T-helper 17 cell (primary cell): ENCODE results near the gene PNMA6F. TPM values are rescaled to one million over a fixed set of nuclear protein-coding genes. Genes with fewer than 3 reads are reported as not detected.

Source experiments
- ATAC-seq: fragments of 150-1000 bp; cut with Tn5 transposase; 2 replicates; pipeline ENCODE4 v1.10.0; 2021; ENCODE audit warnings: mild to moderate bottlenecking, moderate library complexity
- DNase-seq, 3 donors: peaks; one replicate each; pipeline versions ENCODE4 v3.0.0 to v3.0.0-alpha.2; 2020 to 2021
- H3K9me3 ChIP-seq: one replicate; pipeline ENCODE4 v1.7.0; 2013; ENCODE audit warnings: low read length, mild to moderate bottlenecking; ENCODE audit not compliant: control insufficient read depth, poor library complexity, severe bottlenecking
- H3K27ac Mint-ChIP-seq: one replicate; pipeline ENCODE4 v1.8.0; 2022; ENCODE audit warnings: mild to moderate bottlenecking, moderate library complexity, mixed read lengths
- H3K27me3 Mint-ChIP-seq: one replicate; pipeline ENCODE4 v1.8.0; 2022; ENCODE audit warnings: mixed read lengths
- H3K36me3 Mint-ChIP-seq: one replicate; pipeline ENCODE4 v1.8.0; 2022; ENCODE audit warnings: low read depth, mixed read lengths
- H3K4me1 Mint-ChIP-seq: one replicate; pipeline ENCODE4 v1.8.0; 2022; ENCODE audit warnings: mild to moderate bottlenecking, mixed read lengths
- H3K4me3 Mint-ChIP-seq: one replicate; pipeline ENCODE4 v1.8.0; 2022; ENCODE audit warnings: mild to moderate bottlenecking, moderate library complexity, mixed read lengths
- total RNA-seq, 4 donors: library from RNA in 2 of 4; stranded (reverse) in 2 of 4; gene quantifications; one replicate each; pipeline ENCODE4 v1.2.3 and lab custom pipeline; 2022 to 2026

PNMA6F gene
- total RNA-seq, 2 donors from 2014 or later: not detected

DNA sequence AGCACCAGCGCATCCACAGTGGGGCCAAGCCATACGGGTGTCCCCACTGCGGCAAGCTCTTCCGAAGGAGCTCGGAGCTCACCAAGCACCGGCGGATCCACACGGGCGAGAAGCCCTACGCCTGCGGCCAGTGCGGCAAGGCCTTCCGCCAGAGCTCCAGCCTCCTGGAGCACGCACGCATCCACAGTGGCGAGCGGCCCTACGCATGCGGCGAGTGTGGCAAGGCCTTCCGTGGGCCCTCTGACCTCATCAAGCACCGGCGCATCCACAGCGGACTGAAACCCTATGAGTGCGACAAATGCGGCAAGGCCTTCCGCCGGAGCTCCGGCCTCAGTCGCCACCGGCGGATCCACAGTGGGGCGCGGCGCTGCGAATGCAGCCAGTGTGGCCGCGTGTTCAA lies 26.0 kb upstream of the PNMA6F start:
- H3K27me3 Mint-ChIP-seq: no peaks in the 10 kb centered on the region
- H3K4me3 Mint-ChIP-seq: no peak overlapping the region
- H3K36me3 Mint-ChIP-seq: no peaks in the 10 kb centered on the region
- DNase-seq (no peak), ATAC-seq (no peak)
- no peaks in the 10 kb centered on the region for H3K9me3 ChIP-seq
- H3K27ac Mint-ChIP-seq: no peak overlapping the region
- peaks cover 8% of the 10 kb centered on the region for H3K4me1 Mint-ChIP-seq

DNA sequence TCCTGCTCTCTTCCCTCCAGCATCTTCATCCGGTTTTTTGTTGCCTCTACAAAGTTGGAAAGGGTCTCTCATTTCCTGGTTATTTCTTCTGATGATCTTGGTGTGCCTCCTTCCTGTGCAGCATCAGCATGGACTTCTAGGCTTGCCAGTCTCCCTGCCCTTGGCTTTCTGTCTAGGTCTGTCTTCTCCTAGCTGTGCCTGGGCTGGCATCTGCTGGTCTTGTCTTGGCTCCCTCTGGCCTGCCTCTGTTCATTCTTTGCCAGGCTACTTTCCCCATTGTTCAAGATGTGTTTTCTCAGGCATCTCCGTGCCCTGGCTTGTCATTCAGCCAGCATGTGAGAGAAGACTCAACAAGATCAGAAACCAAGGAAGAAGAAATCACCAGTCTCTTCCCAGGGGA lies 22.1 kb upstream of the PNMA6F start:
- ATAC-seq: no peak
- Mint-ChIP-seq H3K27me3 (no peaks in the 10 kb centered on the region), H3K36me3 (peaks cover 10% of the 10 kb centered on the region), H3K27ac (peak overlapping the region; percentile 84), H3K4me3 (peak overlapping the region; percentile 74), H3K4me1 (peaks cover 25% of the 10 kb centered on the region)
- no peaks in the 10 kb centered on the region for H3K9me3 ChIP-seq
- DNase-seq: no peak

DNA sequence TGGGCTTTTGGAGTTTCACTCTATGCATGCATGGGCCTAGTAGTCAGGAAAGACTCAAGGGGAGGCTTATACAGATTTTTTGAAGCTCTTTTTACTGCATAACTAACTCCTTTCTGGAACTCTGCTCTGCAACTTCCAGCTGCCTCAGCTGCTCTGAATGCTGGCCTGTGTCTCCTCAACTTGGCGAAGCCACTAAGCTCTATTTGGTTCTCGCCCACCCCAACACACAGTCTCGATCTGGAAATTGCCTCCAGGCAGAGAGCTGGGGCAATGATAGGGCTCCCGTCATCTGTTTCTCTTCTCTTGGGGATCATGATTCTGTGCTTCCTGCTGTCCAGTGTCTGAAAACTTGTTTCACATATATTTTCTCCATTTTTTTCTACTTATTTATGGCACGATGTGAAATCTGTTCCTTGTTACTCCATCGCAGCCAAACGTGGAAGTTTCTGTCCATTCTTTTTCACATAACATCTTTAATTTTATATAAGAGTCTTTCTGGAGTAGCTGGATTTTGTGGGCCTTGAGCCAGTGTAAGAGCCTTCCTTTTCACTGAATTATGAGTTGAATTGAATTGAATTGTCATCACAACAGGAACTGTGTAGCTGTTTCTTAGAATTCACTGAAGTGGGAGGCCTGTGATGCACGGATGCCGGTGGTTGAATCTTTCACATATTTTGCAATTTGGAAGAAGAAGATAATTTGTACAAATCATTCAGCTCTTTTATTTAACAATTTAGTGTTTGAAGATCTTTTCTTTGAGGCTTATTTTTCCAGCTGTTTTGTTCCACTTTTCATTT lies 21.4 kb upstream of the PNMA6F start:
- peaks cover 32% of the 10 kb centered on the region for H3K4me1 Mint-ChIP-seq
- ATAC-seq (no peak), DNase-seq (no peak)
- peaks cover 10% of the 10 kb centered on the region for H3K36me3 Mint-ChIP-seq
- H3K9me3 ChIP-seq: no peaks in the 10 kb centered on the region
- no peaks in the 10 kb centered on the region for H3K27me3 Mint-ChIP-seq
- peak overlapping the region; percentile 84 for H3K27ac Mint-ChIP-seq
- peak overlapping the region; percentile 74 for H3K4me3 Mint-ChIP-seq

DNA sequence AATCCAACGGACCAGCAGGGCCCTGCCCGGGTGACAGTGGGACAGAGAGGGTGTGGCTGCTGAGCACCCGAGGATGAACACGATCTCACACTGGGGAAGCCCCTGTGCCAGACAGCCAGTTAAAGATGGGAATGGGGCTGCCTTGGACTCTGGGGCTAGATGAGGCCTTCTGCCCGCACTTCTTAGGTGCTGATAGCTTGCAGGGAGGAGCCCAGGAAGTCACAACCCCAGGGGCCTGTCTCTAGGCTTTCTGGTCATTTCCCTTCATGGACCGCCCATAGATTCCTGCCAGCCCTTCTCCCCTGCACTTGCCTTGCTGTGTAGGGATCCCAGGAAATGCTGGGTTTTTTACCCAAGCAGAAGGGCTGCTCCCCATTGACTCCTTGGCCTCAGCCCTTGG lies 18.5 kb upstream of the PNMA6F start:
- Mint-ChIP-seq H3K36me3 (peaks cover 10% of the 10 kb centered on the region), H3K27ac (no peak overlapping the region), H3K27me3 (no peaks in the 10 kb centered on the region), H3K4me3 (no peak overlapping the region), H3K4me1 (peaks cover 37% of the 10 kb centered on the region)
- H3K9me3 ChIP-seq: no peaks in the 10 kb centered on the region
- DNase-seq (no peak), ATAC-seq (no peak)

DNA sequence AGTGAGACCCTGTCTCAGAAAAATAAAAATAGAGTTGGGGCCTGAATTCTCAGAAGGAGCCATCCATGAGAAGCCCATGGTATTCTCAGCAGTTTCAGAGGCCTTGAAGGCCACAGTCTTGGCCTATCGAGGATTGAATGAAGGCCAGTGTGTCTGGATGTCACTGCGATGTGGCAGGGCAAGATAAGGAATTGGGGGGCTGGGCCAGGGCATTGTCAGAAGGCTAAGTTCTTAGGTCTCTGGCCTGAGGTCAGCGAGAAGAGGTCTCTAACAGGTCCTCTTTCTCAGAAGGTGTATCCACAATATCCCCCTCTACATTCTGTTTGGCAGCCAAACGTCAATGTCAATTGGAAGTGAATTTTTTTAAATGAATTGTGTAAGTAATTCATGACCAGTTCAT lies 18.1 kb upstream of the PNMA6F start:
- H3K9me3 ChIP-seq: no peaks in the 10 kb centered on the region
- no peaks in the 10 kb centered on the region for H3K27me3 Mint-ChIP-seq
- no peak overlapping the region for H3K27ac Mint-ChIP-seq
- H3K4me1 Mint-ChIP-seq: peaks cover 37% of the 10 kb centered on the region
- no peak overlapping the region for H3K4me3 Mint-ChIP-seq
- DNase-seq (no peak), ATAC-seq (no peak)
- H3K36me3 Mint-ChIP-seq: peaks cover 10% of the 10 kb centered on the region

DNA sequence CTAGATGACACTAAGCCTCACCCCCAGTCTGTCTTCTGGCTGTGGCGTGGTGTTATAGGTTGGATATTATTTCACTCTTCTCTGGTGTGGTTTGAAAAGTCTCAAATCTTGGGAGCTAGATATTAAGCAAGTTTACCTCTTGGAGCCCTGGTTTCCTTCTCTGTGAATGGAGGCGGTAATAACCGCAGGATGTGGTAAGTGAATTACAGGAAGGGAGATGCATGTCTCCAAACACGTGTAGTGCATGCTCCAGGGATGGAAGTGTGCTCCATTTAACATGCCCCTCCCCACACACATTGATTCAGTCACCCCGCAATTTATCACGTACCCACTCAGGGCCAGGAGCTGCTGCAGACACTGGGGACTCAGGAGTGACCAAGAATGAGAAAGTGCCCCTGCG lies 17.3 kb upstream of the PNMA6F start:
- peaks cover 10% of the 10 kb centered on the region for H3K36me3 Mint-ChIP-seq
- no peaks in the 10 kb centered on the region for H3K27me3 Mint-ChIP-seq
- no peak for ATAC-seq
- H3K4me3 Mint-ChIP-seq: peak overlapping the region; percentile 62
- no peak overlapping the region for H3K27ac Mint-ChIP-seq
- DNase-seq: no peak
- H3K4me1 Mint-ChIP-seq: peaks cover 37% of the 10 kb centered on the region
- no peaks in the 10 kb centered on the region for H3K9me3 ChIP-seq

DNA sequence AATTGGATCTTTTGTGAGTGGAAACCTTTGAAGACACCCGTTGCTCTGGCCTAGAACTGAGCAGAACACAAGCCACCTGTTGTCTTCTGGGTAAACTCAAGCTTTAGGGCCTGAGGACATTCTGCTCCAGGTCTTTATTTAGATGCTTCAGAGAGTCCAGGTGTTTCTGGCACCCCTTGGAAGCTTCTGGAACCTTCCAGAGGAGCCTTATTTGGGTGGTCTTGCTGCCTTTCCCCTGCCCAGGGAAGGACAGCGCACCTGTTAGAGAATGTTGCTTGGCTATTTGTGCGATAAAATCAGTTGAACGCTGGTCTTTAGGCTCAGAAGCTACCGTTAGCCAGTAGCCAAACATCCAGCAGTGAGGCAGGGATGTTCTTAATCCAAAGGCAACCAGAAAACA lies 15.4 kb upstream of the PNMA6F start:
- no peak for DNase-seq
- Mint-ChIP-seq H3K4me3 (no peak overlapping the region), H3K36me3 (peaks cover 7% of the 10 kb centered on the region), H3K27me3 (no peaks in the 10 kb centered on the region), H3K27ac (peak overlapping the region; percentile 63), H3K4me1 (peaks cover 28% of the 10 kb centered on the region)
- no peaks in the 10 kb centered on the region for H3K9me3 ChIP-seq
- ATAC-seq: no peak

DNA sequence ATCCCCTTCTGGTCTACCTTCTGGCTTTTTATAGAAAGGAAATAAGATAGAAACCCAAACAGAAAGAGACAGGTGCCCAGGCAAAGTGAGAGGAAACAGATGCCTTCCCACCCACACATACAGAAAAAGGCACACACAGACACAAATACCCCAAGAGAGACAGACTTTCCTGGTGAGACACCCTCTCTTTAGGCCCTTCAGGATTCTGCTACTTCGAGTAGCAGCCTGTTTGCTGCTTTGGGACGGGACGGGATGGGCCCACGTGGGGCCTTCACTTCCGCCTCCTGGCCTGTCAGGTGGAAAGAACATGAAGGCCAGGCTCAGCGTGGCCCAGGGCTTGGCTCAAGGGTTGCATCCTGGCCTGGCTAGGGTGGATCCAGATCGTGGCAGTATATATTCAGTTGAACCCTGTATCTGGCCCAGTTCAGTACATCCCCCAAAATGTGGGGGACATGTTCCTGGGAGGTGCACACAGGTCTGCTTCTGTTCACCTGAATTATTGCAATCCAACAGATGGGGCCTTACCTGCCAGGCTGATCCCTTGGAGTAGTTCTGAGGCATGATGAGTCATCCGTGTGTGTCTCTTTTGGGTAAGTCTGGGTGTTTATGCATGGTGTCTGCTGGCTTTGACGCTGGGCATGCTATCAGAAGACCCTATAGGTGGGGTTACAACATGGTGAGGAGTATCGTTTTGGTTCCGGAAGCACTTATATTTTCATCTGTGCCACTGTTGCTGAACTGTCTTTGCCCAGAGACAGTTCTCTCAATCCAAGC lies 14.7 kb upstream of the PNMA6F start:
- Mint-ChIP-seq H3K27ac (peak overlapping the region; percentile 63), H3K4me1 (peaks cover 24% of the 10 kb centered on the region), H3K36me3 (peaks cover 5% of the 10 kb centered on the region), H3K4me3 (peak overlapping the region; percentile 84), H3K27me3 (no peaks in the 10 kb centered on the region)
- no peak for ATAC-seq
- no peak for DNase-seq
- H3K9me3 ChIP-seq: no peaks in the 10 kb centered on the region

DNA sequence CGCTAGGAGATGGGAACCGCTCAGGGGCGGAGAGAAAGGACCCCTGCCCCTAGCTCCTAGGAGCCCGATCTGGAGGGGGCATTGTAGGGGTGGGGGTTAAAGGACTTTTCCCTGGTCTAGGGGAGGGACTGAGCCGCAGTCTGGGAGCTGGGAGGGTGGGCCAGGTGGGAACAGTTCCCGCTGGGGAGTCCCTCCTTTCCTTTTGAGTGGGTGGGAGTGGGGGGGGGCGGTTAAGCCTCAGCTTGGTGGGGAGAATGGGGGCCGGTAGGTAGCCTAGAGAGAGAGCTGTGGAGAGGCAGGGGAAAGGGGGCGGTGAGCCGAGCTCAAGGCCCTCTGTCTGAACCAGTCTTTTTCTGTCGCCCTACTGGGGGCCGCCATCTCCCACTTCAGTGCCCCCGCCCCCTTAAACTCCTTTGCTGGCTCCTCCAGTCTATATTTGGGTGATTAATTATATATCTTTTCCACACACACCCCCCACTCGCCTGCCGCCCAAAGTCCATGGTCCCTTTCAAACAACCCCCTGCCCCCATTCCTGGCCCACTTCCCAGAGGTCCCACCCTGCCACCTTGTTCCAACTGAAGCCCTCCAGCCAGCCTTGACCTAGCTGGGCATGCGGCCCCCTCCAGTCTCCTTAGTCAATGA lies 13.2 kb upstream of the PNMA6F start:
- Mint-ChIP-seq H3K4me3 (peak overlapping the region; percentile 84), H3K27me3 (no peaks in the 10 kb centered on the region), H3K4me1 (peaks cover 20% of the 10 kb centered on the region), H3K27ac (peak overlapping the region; percentile 63), H3K36me3 (no peaks in the 10 kb centered on the region)
- no peaks in the 10 kb centered on the region for H3K9me3 ChIP-seq
- DNase-seq: no peak
- no peak for ATAC-seq

DNA sequence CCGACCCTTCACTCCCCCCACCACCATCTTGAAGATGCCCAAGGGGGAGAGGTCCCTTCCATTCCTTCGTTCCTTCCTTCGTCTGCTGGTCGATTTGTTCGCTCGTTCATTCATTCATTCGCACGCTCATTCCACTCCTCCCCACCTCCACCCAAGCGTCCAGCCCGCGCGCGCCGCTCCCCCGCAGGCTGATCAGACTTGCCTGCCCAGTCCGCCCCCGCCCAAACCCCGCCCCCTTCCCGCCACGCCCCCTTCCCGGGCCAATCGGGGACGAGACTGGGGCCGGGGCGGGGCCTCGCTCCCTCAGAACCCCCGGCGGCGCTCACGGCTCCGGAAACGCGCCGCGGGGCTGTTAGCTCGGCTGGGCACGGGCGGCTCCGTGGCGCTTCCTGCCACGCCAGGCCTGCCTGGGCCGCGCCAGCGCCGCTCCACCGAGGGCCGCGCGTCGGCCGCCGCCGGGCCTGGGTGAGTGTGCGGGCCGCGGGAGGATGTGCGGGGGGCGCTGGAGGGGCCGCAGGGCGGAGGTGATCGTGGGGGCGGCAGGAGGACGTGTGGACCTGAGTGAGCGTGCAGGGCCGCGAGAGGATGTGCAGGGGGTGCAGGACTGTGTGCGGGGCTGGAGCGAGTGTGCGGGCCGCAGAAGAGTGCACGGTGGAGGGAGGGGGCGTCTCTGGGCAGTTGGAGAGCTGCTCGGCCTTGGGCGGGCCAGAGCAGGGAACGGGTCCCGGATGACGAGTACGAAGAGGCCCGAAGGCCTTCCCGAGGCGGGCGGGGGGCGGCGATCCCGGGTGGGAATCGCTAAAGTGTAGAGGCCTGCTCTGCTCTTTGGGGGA lies 12.5 kb upstream of the PNMA6F start, which contains the start of gene ZNF275:
ZNF275 (plus strand) TSS at position 333 of the 833 bp plus-strand sequence. CDS start 2,527 bp downstream, outside the sequence.
- Mint-ChIP-seq H3K36me3 (no peaks in the 10 kb centered on the region), H3K4me1 (peaks cover 18% of the 10 kb centered on the region), H3K27ac (peak within 1 kb of the TSS; percentile 63), H3K4me3 (peak within 1 kb of the TSS; percentile 84), H3K27me3 (peaks cover under 1% of the 10 kb centered on the region)
- ATAC-seq (peak; percentile 98), DNase-seq (peak; percentile 72 to 78 (median 77))
- H3K9me3 ChIP-seq: no peaks in the 10 kb centered on the region

DNA sequence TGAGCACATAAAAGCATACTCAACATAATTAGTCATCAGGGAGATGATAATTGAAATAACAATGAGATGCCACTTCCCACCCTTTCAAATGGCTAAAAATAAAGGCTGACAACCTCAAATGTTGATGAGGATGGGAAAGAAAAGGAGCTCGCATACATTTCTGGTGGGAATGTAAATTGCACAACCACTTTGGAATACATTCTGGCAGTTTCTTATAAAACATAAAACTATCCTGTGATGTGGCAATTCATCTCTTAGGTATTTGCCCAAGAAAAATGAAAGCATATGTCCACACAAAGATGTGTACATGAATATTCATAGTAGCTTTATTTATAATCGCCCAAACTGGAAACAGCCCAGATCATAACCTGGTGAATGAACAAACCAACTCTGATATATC lies 11.7 kb upstream of the PNMA6F start:
- H3K27me3 Mint-ChIP-seq: peaks cover 7% of the 10 kb centered on the region
- H3K4me1 Mint-ChIP-seq: peaks cover 12% of the 10 kb centered on the region
- no peak overlapping the region for H3K27ac Mint-ChIP-seq
- no peak for DNase-seq
- H3K4me3 Mint-ChIP-seq: peak overlapping the region; percentile 84
- no peaks in the 10 kb centered on the region for H3K36me3 Mint-ChIP-seq
- no peak for ATAC-seq
- H3K9me3 ChIP-seq: no peaks in the 10 kb centered on the region

DNA sequence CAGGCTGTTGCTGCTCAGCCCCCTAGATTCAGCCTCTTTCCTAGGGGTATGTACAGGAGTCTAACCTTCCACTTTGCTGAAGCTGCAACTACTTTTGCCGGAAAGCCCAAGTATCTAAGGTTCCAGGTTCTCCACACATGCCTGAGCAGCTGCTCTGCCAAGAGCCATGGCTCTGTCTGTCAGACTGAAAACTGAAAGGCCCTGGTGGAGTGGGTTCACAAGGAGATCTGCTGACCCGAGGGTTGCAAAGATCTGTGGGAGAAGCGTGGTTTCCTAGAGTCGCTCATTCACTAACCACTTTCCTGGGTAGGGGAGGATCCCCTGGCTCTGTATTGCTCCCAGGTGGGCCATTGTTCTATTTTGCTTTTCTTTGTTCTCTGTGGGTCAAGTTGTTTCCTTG lies 6.0 kb upstream of the PNMA6F start:
- Mint-ChIP-seq H3K4me3 (no peak overlapping the region), H3K27me3 (peaks cover 7% of the 10 kb centered on the region), H3K36me3 (no peaks in the 10 kb centered on the region), H3K27ac (no peak overlapping the region), H3K4me1 (peaks cover 8% of the 10 kb centered on the region)
- ATAC-seq (no peak), DNase-seq (no peak)
- H3K9me3 ChIP-seq: no peaks in the 10 kb centered on the region
